Sciatic nerve (tissue), 2 donors: ENCODE results near the gene RHBDD2. TPM values are rescaled to one million over a fixed set of nuclear protein-coding genes. Genes with fewer than 3 reads are reported as not detected.
A peak's percentile ranks its signal among the peaks of the same experiment; 100 is the strongest.
"Not testable (repeated sequence)": the region's sequence is repeated elsewhere in the genome, so short reads cannot be mapped to it uniquely, and the experiment has no call there.

ENCODE experiments used
- ATAC-seq: fragments of 200-7000 bp; cut with Tn5 transposase; one replicate; pipeline ENCODE4 v1.9.1; 2020; ENCODE audit warnings: mild to moderate bottlenecking, moderate library complexity
- DNase-seq: peaks from one replicate; pipeline ENCODE4 v3.0.0-alpha.2; 2020; ENCODE audit warnings: low spot score
- intact Hi-C: fragments of 100-400 bp; cut with DNase I; formaldehyde crosslinking; loops from one replicate; pipeline ENCODE4 v1.14.2; 2022
- total RNA-seq: library from RNA; stranded (reverse); fragmentation: NEBNext Ultra II Directional; extraction: Animal tissue kit (Norgen Biotek cat#: 25700); gene quantifications from one replicate; pipeline ENCODE4 v1.2.1, GENCODE V29; 2021
- donor health status: DM: no; HTN: no; CAD: no.
- donor health status: DM: no; HTN: no; CAD: no.

The RHBDD2 gene
- 72.8 TPM for total RNA-seq

DNA sequence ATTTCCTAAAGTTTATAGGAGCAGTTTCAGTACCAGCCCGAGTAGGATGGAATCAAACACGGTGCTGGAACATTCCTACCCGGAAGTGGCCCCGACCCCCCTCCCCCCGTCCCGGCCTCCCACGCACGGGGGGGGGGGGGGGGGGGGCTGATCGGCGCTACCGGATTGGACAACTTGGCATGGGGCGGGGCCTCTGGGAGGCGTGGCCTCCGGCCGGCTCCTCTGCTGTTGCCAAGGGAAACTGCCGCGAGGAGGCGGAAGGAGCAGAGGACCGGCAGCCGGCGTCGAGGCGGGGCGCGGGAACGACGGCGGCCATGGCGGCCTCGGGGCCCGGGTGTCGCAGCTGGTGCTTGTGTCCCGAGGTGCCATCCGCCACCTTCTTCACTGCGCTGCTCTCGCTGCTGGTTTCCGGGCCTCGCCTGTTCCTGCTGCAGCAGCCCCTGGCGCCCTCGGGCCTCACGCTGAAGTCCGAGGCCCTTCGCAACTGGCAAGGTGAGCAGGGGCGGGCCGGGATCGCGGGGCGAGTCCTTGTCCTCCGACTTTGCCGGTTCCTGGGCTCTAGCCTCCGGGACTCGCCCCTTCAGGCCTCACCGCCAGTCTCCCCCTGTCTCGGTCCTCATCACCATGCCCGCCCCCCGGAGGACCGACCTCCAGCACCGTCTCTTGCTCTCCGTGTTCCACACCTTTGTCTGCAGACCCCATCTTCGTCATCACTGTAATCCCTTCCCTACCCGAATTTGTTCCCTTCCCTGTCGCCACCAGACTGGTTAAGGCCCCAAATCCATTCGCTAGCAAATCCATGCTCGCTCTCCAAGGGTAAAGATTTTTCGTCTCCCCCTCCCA, at the start of gene RHBDD2:
TSS of gene RHBDD2 (plus strand) at position 266 of the 843 bp plus-strand sequence. CDS start at position 315, 49 bp downstream.
- intact Hi-C loops, result no loop called here
- peak; percentile 98 for DNase-seq
- peak; percentile 99 for ATAC-seq

- DNase-seq, ATAC-seq, intact Hi-C loops: not testable (repeated sequence)
These were observed 49.2 kb upstream of the RHBDD2 start for GRCh38 chr7:75829656-75830055.

- DNase-seq, result no peak
- no peak for ATAC-seq
- intact Hi-C loops, result no loop called here
These were observed 47.9 kb upstream of the RHBDD2 start for GRCh38 chr7:75830978-75831377.

DNA sequence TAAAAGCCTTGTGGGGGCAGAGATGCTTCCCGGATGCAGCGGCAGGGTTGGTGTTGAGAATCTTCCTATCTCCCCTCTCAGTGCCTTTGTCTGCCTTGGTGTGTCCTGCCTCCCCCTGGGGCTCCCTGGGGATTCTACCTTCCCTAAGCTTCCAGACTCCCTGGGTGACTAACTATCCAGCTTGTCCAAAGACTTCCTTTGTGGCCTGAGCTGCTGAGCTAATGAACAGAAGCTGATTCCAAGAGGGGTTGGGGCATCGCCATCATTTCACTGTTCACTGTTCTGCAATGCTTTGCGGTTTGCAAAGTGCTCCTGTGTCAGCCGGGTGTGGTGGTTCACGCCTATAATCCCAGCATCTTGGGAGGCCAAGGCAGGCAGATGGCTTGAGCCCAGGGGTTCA, 45.2 kb upstream of the RHBDD2 start:
- ATAC-seq, DNase-seq, intact Hi-C loops: not testable (repeated sequence)

DNA sequence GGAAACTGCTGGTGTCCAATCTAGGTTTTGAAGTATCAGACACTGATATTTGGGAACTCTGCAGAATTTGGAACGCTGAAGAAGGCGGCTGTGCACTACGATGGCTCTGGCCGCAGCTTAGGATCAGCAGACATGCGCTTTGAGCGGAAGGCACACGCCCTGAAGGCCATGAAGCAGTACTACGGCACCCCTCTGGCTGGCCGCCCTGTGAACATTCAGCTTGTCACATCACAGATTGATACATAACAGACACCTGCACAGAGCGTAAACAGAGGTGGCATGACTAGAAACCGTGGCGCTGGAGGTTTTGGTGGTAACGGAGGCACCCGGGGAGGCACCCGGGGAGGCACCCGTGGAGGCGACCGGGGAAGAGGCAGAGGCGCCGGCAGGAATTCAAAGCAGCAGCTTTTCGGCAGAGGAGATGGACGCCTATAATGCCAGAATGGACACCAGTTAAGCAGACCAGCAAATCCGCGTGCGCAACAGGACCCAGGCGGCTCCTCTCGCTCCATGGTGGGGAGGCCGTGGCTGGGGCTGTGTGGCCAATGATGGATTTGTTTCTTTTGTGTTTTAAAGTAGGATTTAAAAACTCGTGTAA, 43.0 kb upstream of the RHBDD2 start:
- intact Hi-C loops, result no loop called here
- DNase-seq (no peak), ATAC-seq (no peak)

DNA sequence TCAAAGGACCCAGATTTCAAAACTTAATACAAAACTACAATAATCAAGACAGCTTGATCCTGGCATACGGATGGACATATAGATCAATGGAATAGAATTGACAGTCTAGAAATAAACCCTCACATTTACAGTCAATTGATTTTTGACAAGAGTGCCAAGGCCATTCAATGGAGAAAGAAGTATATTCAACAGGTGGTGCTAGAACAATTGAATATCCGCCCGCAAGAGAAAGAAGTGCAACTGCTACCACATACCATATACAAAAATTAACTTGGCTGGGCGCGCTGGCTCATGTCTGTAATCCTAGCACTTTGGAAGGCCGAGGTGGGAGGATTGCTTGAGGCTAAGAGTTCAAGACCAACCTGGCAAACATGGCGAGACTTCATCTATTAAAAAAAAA, 42.0 kb upstream of the RHBDD2 start:
- no peak for ATAC-seq
- no peak for DNase-seq
- intact Hi-C loops, result no loop called here

- intact Hi-C loops, result not testable (repeated sequence)
These were observed 40.4 kb upstream of the RHBDD2 start for GRCh38 chr7:75838281-75838930.

GRCh38 chr7:75840029-75840428, 38.8 kb upstream of the RHBDD2 start:
- intact Hi-C loops, result no loop called here
- DNase-seq (no peak), ATAC-seq (no peak)

More at GRCh38 chr7:75838281-75838930, 40.4 kb upstream of the RHBDD2 start:
- DNase-seq, ATAC-seq: not testable (repeated sequence)

DNA sequence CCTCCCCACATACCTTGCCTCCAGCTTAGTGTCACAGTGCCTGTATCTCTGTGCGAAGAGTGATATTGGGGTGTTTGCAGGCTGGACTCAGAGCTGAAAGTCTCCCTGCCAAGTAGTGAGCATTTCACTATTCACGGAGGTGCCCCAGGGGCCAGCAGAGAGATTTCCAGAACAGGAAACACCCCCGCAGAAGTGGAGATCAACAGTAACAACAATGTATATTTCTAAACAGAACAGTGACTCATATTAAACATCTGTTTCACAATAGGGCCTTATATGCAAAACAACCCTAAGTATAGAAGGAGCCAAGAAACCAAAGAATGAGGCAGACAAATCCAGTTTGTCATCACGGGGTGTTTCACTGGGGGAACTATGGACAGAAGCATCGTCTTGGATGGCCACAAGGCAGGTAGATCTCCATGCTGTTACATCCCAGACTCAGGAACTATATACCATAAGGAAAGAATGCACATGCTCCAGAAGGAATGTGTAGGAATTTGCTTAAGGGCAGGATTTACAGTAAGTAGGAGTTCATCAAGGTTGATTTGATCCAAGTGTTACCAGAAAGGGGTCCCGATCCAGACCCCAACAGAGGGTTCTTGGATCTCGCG, 35.9 kb upstream of the RHBDD2 start:
- ATAC-seq (peak; percentile 73), DNase-seq (no peak)
- intact Hi-C loops, result no loop called here

DNA sequence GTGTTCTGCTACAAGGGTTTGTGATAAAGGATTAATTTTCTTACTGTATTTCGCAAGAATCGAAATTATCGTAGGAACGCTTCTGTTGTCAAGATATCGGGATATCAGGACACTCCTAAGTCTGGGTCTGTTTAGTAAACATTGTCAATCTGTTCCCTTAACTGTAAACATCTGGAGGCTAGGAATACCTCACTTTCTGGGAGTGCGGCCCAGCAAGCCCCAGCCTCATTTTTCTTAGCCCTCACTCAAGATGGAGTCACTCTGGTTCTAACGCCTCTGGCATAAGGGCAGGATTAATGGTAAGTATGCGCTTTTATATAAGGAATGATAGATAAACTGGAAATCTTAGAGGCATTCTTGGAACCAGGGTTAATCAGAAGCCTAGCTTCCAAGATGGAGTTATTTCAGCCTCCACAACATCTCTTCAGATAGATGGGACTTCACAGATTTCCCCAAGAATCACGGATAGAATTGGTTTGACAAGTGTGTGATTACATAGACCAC, 35.2 kb upstream of the RHBDD2 start:
- intact Hi-C loops, result no loop called here
- ATAC-seq (no peak), DNase-seq (no peak)

GRCh38 chr7:75844158-75844557, 34.7 kb upstream of the RHBDD2 start:
- intact Hi-C loops, result no loop called here
- ATAC-seq (no peak), DNase-seq (no peak)

DNA sequence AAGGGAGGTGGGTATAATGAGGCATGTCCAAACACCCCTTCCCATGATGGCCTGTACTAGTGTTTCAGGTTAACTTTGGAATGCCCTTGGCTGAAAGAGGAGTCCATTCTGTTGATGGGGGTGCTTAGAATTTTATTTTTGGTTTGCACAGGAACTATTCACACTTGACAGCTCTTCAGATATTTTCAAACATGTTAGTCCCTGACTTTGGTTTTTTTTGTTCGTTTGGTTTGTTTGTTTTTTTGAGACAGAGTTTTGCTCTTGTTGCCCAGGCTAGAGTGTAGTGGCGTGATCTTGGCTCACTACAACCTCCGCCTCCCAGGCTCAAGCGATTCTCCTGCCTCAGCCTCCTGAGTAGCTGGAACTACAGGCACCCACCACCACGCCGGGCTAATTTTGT, 33.7 kb upstream of the RHBDD2 start:
- intact Hi-C loops, result not testable (repeated sequence)

DNA sequence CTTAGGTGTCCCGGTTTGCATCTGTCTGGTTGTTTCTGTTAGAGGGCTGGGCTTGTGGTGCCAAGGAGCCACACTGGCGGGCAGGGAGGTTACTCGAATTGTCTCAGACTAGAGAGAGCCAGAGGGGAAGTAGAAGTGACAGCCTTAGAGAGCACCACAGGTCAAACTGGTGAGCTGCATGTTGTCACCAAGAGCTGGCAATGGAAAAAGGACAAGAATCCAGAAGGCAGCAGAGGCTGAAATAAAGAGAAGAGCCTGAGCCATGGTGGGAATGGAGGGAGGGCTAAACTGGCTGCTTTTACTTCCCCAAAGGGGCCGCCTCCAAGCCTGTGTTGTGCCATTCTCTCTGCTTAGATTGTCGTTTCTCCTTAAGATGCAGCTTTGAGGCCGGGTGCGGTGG, 31.1 kb upstream of the RHBDD2 start:
- intact Hi-C loops, result no loop called here
- ATAC-seq (no peak), DNase-seq (no peak)

More for the DNA sequence above, 33.7 kb upstream of the RHBDD2 start:
- not testable (repeated sequence) for DNase-seq, ATAC-seq

GRCh38 chr7:75849573-75849972, 29.3 kb upstream of the RHBDD2 start:
- ATAC-seq, result no peak
- DNase-seq, result no peak
- intact Hi-C loops, result no loop called here

GRCh38 chr7:75850235-75850634, 28.6 kb upstream of the RHBDD2 start:
- no peak for ATAC-seq
- DNase-seq, result no peak
- intact Hi-C loops, result no loop called here

DNA sequence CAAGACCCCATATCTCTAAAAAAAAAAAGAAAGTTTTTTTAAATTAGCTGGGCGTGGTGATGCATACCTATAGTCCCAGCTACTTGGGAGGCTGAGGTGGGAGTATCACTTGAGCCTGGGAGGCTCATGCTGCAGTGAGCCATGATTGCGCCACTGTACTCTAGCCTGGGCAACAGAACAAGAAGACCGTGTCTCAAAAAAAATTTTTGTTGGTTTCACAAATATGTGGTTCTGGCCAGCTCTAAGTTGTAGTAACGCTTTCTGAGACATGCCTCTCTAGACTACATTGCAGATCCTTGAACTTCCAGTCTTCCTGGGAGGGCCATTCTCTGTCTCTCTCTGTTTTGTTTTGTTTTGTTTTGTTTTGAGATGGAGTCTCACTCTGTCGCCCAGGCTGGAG, 24.6 kb upstream of the RHBDD2 start:
- peak; percentile 62 for ATAC-seq
- intact Hi-C loops, result no loop called here
- no peak for DNase-seq

DNA sequence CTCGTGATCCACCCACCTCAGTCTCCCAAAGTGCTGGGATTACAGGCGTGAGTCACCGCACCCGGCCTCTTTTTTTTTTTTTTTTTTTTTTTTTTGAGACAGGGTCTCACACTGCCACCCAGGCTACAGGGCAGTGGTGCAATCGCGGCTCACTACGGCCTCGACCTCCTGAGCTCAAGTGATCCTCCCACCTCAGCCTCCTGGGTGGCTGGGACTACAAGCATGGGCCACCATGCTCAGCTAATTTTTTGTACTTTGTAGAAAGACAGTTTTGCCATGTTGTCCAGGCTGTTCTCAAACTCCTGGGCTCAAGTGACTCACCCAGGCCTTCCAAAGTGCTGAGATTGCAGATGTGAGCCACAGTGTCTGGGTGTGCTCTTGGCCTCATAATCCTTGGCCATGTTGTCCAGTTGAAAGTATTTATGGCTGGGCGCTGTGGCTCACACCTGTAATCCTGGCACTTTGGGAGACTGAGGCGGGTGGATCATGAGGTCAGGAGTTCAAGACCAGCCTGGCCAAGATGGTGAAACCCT, 24.0 kb upstream of the RHBDD2 start:
- ATAC-seq, DNase-seq, intact Hi-C loops: not testable (repeated sequence)

DNA sequence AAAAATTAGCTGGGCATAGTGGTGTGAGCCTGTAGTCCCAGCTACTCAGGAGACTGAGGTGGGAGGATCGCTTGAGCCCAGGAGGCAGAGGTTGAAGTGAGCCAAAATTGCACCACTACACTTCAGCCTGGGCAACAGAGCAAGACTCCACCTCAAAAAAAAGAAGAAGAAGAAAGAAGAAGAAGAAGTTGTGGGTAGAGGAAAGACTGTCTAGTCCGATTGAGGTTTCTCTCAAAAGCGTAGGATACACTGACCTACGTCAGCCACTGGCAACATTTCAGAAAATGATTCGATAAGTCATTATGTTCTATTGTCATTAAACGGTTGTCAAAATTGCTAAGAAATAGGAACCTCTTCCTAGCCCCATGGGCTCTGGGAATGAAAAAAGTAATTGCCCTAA, 22.3 kb upstream of the RHBDD2 start:
- intact Hi-C loops, result no loop called here
- no peak for DNase-seq
- no peak for ATAC-seq

DNA sequence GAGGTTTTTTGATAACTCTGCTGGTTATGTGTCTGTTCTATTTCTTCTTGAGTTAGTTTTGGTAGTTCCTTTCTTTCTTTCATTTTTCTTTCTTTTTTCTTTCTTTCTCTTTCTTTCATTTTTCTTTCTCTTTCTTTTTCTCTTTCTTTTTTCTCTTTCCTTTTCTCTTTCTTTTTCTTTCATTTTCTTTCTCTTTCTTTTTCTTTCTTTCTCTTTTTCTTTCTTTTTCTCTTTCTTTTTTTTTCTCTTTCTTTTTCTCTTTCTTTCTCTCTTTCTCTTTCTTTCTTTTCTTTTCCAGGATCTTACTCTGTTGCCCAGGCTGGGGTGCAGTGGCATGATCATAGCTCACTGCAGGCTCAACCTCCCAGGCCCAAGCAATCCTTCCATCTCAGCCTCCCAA, 20.4 kb upstream of the RHBDD2 start:
- intact Hi-C loops, result no loop called here
- DNase-seq, result no peak
- ATAC-seq, result no peak
